ENCODE measurements around the gene TEX11. TPM values are rescaled to one million over a fixed set of nuclear protein-coding genes. Genes with fewer than 3 reads are reported as not detected.

The TEX11 gene
- total RNA-seq, 1 experiment from 2014 or later = not detected

DNA sequence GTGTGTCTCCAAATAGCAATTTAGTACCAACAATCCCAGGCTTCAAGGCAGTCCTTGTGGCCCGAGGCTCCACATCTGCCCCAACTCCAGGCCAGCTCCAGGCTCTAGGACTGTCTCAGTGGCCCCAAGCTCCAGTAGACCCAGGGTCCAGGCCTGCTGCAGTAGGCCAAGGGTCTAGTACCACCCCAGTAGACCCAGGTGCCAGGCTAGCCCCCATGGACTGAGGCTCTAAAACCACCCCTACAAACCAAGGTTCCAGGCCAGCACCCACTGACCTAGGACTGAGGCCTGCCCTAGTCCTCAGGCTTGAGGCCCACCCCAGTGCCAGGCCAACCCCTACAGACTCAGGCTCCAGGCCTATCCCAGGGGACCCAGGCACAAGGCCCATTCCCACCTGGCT, 272.3 kb downstream of the TEX11 start:
- Histone ChIP-seq H3K79me2 (ENCODE audit: low read depth) (no peaks in the 10 kb centered on the region), H3K9me3 (ENCODE audit: insufficient read depth, low read depth) (no peaks in the 10 kb centered on the region), H3K27me3 (ENCODE audit: insufficient read depth, low read depth) (no peaks in the 10 kb centered on the region), H3K4me3 (no peak overlapping the region), H3K4me2 (no peak overlapping the region), H3K9me2 (ENCODE audit: insufficient read depth) (no peaks in the 10 kb centered on the region), H3F3A (ENCODE audit: insufficient read depth, low read depth) (no peaks in the 10 kb centered on the region), H3K27ac (no peak overlapping the region), H4K20me1 (ENCODE audit: insufficient read depth) (no peaks in the 10 kb centered on the region), H2AFZ (no peak overlapping the region), H3K36me3 (ENCODE audit: low read depth) (no peaks in the 10 kb centered on the region), H3K4me1 (replicated peaks; ENCODE audit: insufficient read depth) (no peaks in the 10 kb centered on the region)
- ChIA-PET POLR2A (ENCODE audit: unreplicated experiment) (no interaction called here), CTCF (no interaction called here)
- intact Hi-C loops (cut with micrococcal nuclease; ENCODE audit: unreplicated experiment) = no loop called here
- no peak for TF ChIP-seq EZH2 (IDR thresholded peaks at IDR 0.05; ENCODE audit: low read depth)
- TF ChIP-seq, protein P1, sequence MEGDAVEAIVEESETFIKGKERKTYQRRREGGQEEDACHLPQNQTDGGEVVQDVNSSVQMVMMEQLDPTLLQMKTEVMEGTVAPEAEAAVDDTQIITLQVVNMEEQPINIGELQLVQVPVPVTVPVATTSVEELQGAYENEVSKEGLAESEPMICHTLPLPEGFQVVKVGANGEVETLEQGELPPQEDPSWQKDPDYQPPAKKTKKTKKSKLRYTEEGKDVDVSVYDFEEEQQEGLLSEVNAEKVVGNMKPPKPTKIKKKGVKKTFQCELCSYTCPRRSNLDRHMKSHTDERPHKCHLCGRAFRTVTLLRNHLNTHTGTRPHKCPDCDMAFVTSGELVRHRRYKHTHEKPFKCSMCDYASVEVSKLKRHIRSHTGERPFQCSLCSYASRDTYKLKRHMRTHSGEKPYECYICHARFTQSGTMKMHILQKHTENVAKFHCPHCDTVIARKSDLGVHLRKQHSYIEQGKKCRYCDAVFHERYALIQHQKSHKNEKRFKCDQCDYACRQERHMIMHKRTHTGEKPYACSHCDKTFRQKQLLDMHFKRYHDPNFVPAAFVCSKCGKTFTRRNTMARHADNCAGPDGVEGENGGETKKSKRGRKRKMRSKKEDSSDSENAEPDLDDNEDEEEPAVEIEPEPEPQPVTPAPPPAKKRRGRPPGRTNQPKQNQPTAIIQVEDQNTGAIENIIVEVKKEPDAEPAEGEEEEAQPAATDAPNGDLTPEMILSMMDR (conservative IDR thresholded peaks at IDR 0.05) = no peak
- DNase-seq = no peak
- BruUV-seq (replicated peaks) = no TSS peak

DNA sequence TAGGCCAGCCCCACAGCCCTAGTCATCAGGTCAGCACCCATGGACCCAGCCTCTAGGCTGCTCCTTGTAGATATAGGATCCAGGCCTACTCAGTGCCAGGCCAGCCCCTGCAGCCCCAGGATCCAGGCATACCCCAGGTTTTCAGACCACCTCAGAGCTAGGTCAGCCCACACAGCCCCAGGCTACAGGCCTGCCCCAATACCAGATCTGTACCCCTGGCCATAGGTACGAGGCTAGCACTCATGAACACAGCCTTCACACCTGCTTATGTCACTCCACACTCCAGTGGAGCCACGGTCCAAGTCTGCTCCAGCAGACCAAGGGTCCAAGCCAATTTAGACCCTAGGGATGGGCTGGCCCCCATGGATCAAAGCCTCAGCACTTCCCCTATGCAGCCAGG, 272.8 kb downstream of the TEX11 start:
- Histone ChIP-seq H3K9me2 (ENCODE audit: insufficient read depth) (no peaks in the 10 kb centered on the region), H3K27ac (no peak overlapping the region), H2AFZ (no peak overlapping the region), H3K79me2 (ENCODE audit: low read depth) (no peaks in the 10 kb centered on the region), H4K20me1 (ENCODE audit: insufficient read depth) (no peaks in the 10 kb centered on the region), H3K4me1 (replicated peaks; ENCODE audit: insufficient read depth) (no peaks in the 10 kb centered on the region), H3K27me3 (ENCODE audit: insufficient read depth, low read depth) (no peaks in the 10 kb centered on the region), H3K4me3 (no peak overlapping the region), H3K4me2 (no peak overlapping the region), H3K9me3 (ENCODE audit: insufficient read depth, low read depth) (no peaks in the 10 kb centered on the region), H3K36me3 (ENCODE audit: low read depth) (no peaks in the 10 kb centered on the region), H3F3A (ENCODE audit: insufficient read depth, low read depth) (no peaks in the 10 kb centered on the region)
- intact Hi-C loops (cut with micrococcal nuclease; ENCODE audit: unreplicated experiment) = no loop called here
- POLR2A ChIA-PET (ENCODE audit: unreplicated experiment) = no interaction called here
- no peak for DNase-seq
- BruUV-seq (replicated peaks) = no TSS peak
- no peak for TF ChIP-seq EZH2 (IDR thresholded peaks at IDR 0.05; ENCODE audit: low read depth)
- CTCF ChIA-PET = no interaction called here

GRCh38 chrX:70635227-70635626, 273.3 kb downstream of the TEX11 start:
- CTCF ChIA-PET = no interaction called here
- Histone ChIP-seq H3F3A (ENCODE audit: insufficient read depth, low read depth) (no peaks in the 10 kb centered on the region), H3K9me3 (ENCODE audit: insufficient read depth, low read depth) (no peaks in the 10 kb centered on the region), H3K79me2 (ENCODE audit: low read depth) (no peaks in the 10 kb centered on the region), H3K4me3 (no peak overlapping the region), H3K4me1 (replicated peaks; ENCODE audit: insufficient read depth) (no peaks in the 10 kb centered on the region), H3K9me2 (ENCODE audit: insufficient read depth) (no peaks in the 10 kb centered on the region), H3K4me2 (no peak overlapping the region), H3K36me3 (ENCODE audit: low read depth) (no peaks in the 10 kb centered on the region), H3K27ac (no peak overlapping the region), H4K20me1 (ENCODE audit: insufficient read depth) (no peaks in the 10 kb centered on the region), H2AFZ (no peak overlapping the region), H3K27me3 (ENCODE audit: insufficient read depth, low read depth) (no peaks in the 10 kb centered on the region)
- intact Hi-C loops (cut with micrococcal nuclease; ENCODE audit: unreplicated experiment) = no loop called here
- POLR2A ChIA-PET (ENCODE audit: unreplicated experiment) = no interaction called here
- no peak for DNase-seq
- no TSS peak for BruUV-seq (replicated peaks)
- TF ChIP-seq, protein P1 (conservative IDR thresholded peaks at IDR 0.05) = no peak

DNA sequence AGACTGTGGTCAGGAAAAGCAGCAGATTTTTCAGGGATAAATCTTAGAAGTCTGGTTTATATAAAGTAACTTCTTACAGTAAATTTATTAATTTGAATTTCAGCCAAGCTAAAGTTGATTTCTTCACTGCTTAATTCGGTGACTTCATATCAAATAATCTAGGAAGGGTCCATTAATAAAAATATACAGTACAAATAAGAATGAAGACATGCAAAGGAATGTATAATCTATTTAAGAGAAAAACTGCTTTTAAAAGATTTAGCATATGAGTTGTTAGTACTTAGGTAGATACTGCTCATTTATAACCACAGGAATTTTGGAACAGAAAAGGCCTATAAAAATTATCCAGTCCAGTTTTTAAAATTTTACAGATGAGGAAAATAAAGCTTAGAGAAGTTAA, 286.8 kb downstream of the TEX11 start:
- DNase-seq = no peak
- Histone ChIP-seq H3K4me1 (replicated peaks; ENCODE audit: insufficient read depth) (no peaks in the 10 kb centered on the region), H3F3A (ENCODE audit: insufficient read depth, low read depth) (no peaks in the 10 kb centered on the region), H3K79me2 (ENCODE audit: low read depth) (no peaks in the 10 kb centered on the region), H3K27ac (no peak overlapping the region), H3K4me3 (no peak overlapping the region), H3K36me3 (ENCODE audit: low read depth) (no peaks in the 10 kb centered on the region), H4K20me1 (ENCODE audit: insufficient read depth) (no peaks in the 10 kb centered on the region), H2AFZ (no peak overlapping the region), H3K9me3 (ENCODE audit: insufficient read depth, low read depth) (no peaks in the 10 kb centered on the region), H3K9me2 (ENCODE audit: insufficient read depth) (no peaks in the 10 kb centered on the region), H3K27me3 (ENCODE audit: insufficient read depth, low read depth) (no peaks in the 10 kb centered on the region), H3K4me2 (no peak overlapping the region)
- TF ChIP-seq, protein P1 (conservative IDR thresholded peaks at IDR 0.05) = no peak
- no peak for TF ChIP-seq EZH2 (IDR thresholded peaks at IDR 0.05; ENCODE audit: low read depth)
- intact Hi-C loops (cut with micrococcal nuclease; ENCODE audit: unreplicated experiment) = no loop called here
- ChIA-PET CTCF (no interaction called here), POLR2A (ENCODE audit: unreplicated experiment) (no interaction called here)
- BruUV-seq (replicated peaks) = no TSS peak
